ENCODE data around the gene TRIM45. TPM values are rescaled to one million over a fixed set of nuclear protein-coding genes. Genes with fewer than 3 reads are reported as not detected.

The TRIM45 gene
- total RNA-seq, 2 donors from 2014 or later: 7.5 to 8.6 TPM

DNA sequence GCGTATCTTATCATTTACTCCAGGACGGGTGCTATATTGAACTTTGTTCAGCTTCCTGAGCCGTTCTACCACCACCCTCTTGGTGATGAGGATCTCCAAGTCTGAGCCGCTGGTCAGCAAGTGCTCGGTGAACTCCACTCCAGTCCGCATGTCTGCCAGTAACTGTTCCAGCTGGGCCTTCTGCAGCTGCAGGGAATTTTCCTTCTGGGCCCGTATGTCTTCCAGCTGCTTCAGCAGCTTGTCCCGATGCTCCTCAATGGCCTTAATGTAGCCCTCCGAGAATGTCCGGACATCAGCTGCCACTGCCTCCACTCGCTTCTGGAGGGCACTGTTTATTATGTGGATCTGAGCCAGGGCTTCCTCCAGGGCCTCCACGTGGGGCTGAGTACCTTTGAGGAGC is 3.4 kb downstream of the TRIM45 start:
- H3K4me3 ChIP-seq: no peak overlapping the region
- ATAC-seq (no peak), DNase-seq (peak in 2 of 4 donors; percentile 27 to 51)
- WGBS, 2 donors: 48 to 85% methylated on average over 11 to 12 of the region's 12 CpGs
- peaks cover 40% of the 10 kb centered on the region for H3K4me1 ChIP-seq
- intact Hi-C loops (cut with DNase I): no loop called here
- peak overlapping the region in 2 of 4 donors; percentile 11 to 65 for H3K27ac ChIP-seq
- peaks cover 0 to 3% of the 10 kb centered on the region in 2 donors for H3K36me3 ChIP-seq (replicated peaks in 1 of 2; ENCODE audit: insufficient read depth in 1 of 2, low read depth in 2 of 2)
- no peaks in the 10 kb centered on the region for H3K9me3 ChIP-seq
- TF ChIP-seq, protein P1, sequence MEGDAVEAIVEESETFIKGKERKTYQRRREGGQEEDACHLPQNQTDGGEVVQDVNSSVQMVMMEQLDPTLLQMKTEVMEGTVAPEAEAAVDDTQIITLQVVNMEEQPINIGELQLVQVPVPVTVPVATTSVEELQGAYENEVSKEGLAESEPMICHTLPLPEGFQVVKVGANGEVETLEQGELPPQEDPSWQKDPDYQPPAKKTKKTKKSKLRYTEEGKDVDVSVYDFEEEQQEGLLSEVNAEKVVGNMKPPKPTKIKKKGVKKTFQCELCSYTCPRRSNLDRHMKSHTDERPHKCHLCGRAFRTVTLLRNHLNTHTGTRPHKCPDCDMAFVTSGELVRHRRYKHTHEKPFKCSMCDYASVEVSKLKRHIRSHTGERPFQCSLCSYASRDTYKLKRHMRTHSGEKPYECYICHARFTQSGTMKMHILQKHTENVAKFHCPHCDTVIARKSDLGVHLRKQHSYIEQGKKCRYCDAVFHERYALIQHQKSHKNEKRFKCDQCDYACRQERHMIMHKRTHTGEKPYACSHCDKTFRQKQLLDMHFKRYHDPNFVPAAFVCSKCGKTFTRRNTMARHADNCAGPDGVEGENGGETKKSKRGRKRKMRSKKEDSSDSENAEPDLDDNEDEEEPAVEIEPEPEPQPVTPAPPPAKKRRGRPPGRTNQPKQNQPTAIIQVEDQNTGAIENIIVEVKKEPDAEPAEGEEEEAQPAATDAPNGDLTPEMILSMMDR (IDR thresholded peaks at IDR 0.05): no peak
- no peak for TF ChIP-seq POLR2A (IDR thresholded peaks at IDR 0.05)
- H3K27me3 ChIP-seq: no peaks in the 10 kb centered on the region

- TF ChIP-seq POLR2A (IDR thresholded peaks at IDR 0.05): no peak
- TF ChIP-seq, protein P1 (IDR thresholded peaks at IDR 0.05): no peak
- 50 to 67% methylated on average over 2 of the region's 2 CpGs for WGBS, 2 donors
Observed at GRCh38 chr1:117117697-117118096, 3.9 kb downstream of the TRIM45 start.

DNA sequence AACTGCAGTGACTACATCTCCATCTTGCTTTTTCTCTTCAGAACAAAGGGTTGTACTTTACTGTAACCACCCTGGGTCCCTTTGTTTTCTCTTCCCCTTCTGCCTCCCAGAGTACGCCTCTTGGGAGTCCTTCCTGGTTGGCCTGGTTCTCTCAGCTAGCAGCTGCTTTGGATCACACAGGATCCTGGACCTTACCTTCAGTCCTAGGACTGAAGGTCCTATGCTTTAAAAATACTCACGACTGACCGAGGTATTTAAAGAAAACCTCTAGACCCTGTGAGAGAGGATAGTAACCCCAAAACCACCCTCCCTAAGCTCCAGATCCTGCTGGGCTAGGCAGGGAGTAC is 4.8 kb downstream of the TRIM45 start:
- H3K27ac ChIP-seq: peak overlapping the region in 3 of 4 donors; percentile 43 to 65 (median 60)
- intact Hi-C loops (cut with DNase I): no loop called here
- H3K9me3 ChIP-seq: no peaks in the 10 kb centered on the region
- peaks cover 33% of the 10 kb centered on the region for H3K4me1 ChIP-seq
- DNase-seq (peak; percentile 58 to 80 (median 72)), ATAC-seq (peak; percentile 47)
- H3K4me3 ChIP-seq: no peak overlapping the region
- peaks cover 0 to 7% of the 10 kb centered on the region in 2 donors for H3K36me3 ChIP-seq (replicated peaks in 1 of 2; ENCODE audit: insufficient read depth in 1 of 2, low read depth in 2 of 2)
- no peaks in the 10 kb centered on the region for H3K27me3 ChIP-seq
- WGBS, 2 donors: 21 to 43% methylated on average over 3 of the region's 3 CpGs
- TF ChIP-seq, protein P1 (IDR thresholded peaks at IDR 0.05): no peak
- TF ChIP-seq POLR2A (IDR thresholded peaks at IDR 0.05): peak in 2 of 3 donors; percentile 24 to 28

More at GRCh38 chr1:117117697-117118096, 3.9 kb downstream of the TRIM45 start:
- DNase-seq: no peak
- intact Hi-C loops (cut with DNase I): no loop called here
- Histone ChIP-seq H3K4me3 (no peak overlapping the region), H3K27ac (peak overlapping the region in 3 of 4 donors; percentile 11 to 65 (median 60)), H3K9me3 (no peaks in the 10 kb centered on the region), H3K27me3 (no peaks in the 10 kb centered on the region), H3K36me3 (replicated peaks in 1 of 2; ENCODE audit: insufficient read depth in 1 of 2, low read depth in 2 of 2) (peaks cover 0 to 3% of the 10 kb centered on the region in 2 donors), H3K4me1 (peaks cover 39% of the 10 kb centered on the region)
- ATAC-seq: no peak

GRCh38 chr1:117116090-117116783 is 5.3 kb downstream of the TRIM45 start:
- DNase-seq: no peak
- Histone ChIP-seq H3K9me3 (no peaks in the 10 kb centered on the region), H3K27me3 (no peaks in the 10 kb centered on the region), H3K36me3 (replicated peaks in 1 of 2; ENCODE audit: insufficient read depth in 1 of 2, low read depth in 2 of 2) (peaks cover 0 to 7% of the 10 kb centered on the region in 2 donors), H3K4me1 (peaks cover 32% of the 10 kb centered on the region), H3K27ac (peak overlapping the region in 3 of 4 donors; percentile 43 to 65 (median 60)), H3K4me3 (no peak overlapping the region)
- TF ChIP-seq POLR2A (IDR thresholded peaks at IDR 0.05): no peak
- TF ChIP-seq, protein P1 (IDR thresholded peaks at IDR 0.05): no peak
- no peak for ATAC-seq
- intact Hi-C loops (cut with DNase I): no loop called here
- 72 to 80% methylated on average over 13 of the region's 13 CpGs for WGBS, 2 donors

DNA sequence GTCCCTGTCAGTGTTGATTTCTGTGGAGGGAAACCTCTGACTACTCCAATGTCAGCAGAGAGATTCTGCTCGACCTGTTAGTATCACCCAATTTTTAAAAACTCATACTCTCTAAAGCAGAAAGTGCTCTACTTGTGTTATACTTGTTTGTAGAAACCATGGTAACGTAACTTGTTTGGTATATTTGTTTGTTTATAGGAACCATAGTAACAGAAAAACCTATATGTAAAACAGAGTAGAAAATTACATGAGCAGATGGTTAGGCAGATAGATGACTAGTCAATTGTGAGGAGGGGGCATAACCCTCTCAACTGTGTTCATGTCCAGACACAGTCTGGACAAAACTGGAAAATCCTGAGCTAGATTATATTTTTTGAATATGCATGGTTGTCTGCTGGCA is 6.7 kb downstream of the TRIM45 start:
- TF ChIP-seq, protein P1 (IDR thresholded peaks at IDR 0.05): no peak
- no peak for TF ChIP-seq POLR2A (IDR thresholded peaks at IDR 0.05)
- WGBS, 2 donors: 75 to 85% methylated on average over 2 of the region's 2 CpGs
- ATAC-seq (no peak), DNase-seq (no peak)
- H3K4me1 ChIP-seq: peaks cover 25% of the 10 kb centered on the region
- intact Hi-C loops (cut with DNase I): no loop called here
- no peaks in the 10 kb centered on the region for H3K27me3 ChIP-seq
- no peak overlapping the region for H3K4me3 ChIP-seq
- no peak overlapping the region for H3K27ac ChIP-seq
- H3K9me3 ChIP-seq: no peaks in the 10 kb centered on the region
- H3K36me3 ChIP-seq (replicated peaks in 1 of 2; ENCODE audit: insufficient read depth in 1 of 2, low read depth in 2 of 2): peaks cover 0 to 7% of the 10 kb centered on the region in 2 donors

Measured in body of pancreas (tissue), 4 donors.